Measurements from ENCODE around the gene GTPBP3.

GRCh38 chr19:17333611-17334413 lies 3.5 kb upstream of the GTPBP3 start:
- TF ChIP-seq POLR2A (IDR thresholded peaks at IDR 0.05; ENCODE audit: control extremely low read depth in 1 of 2, low read depth in 2 of 2, low read length in 2 of 2) = no peak
- no peak for TF ChIP-seq RBBP5 (IDR thresholded peaks at IDR 0.05; ENCODE audit: borderline replicate concordance, low read depth, low read length)
